ENCODE results near the gene SLC11A2. TPM values are rescaled to one million over a fixed set of nuclear protein-coding genes. Genes with fewer than 3 reads are reported as not detected.

Gene SLC11A2
- total RNA-seq, 1 experiment from 2014 or later = 38.7 TPM

GRCh38 chr12:51028813-51029150 lies 2.6 kb upstream of the SLC11A2 start:
- POLR2A ChIA-PET = interaction anchor here (0.6 to 1.5 kb wide), 4 partner anchors 203 to 265 kb away, joined by 3 to 6 read pairs (median 3); partner anchors contain the start of genes ATF1 and DAZAP2
- Histone ChIP-seq H3K27me3 (ENCODE audit: insufficient read depth, low read length) (no peaks in the 10 kb centered on the region), H2AFZ (ENCODE audit: low read depth, low read length, poor library complexity, severe bottlenecking) (peak overlapping the region; percentile 86), H3K36me3 (ENCODE audit: control insufficient read depth in 1 of 2, insufficient read depth in 2 of 2, low read length in 2 of 2) (no peaks in the 10 kb centered on the region), H3K4me3 (replicated peaks in 1 of 2; ENCODE audit: low read depth in 1 of 2, low read length in 2 of 2) (no peak overlapping the region; a peak in 1 of 4 replicates), H3K27ac (ENCODE audit: low read depth, low read length) (no peak overlapping the region), H3K9me2 (ENCODE audit: insufficient read depth) (no peaks in the 10 kb centered on the region), H3K79me2 (ENCODE audit: insufficient read depth, low read length) (peaks cover 23% of the 10 kb centered on the region), H3K9ac (ENCODE audit: low read length) (no peak overlapping the region), H3K4me2 (ENCODE audit: low read length) (peak overlapping the region; percentile 62), H4K20me1 (ENCODE audit: insufficient read depth) (no peaks in the 10 kb centered on the region), H3K4me1 (ENCODE audit: control insufficient read depth in 1 of 2, insufficient read depth in 2 of 2, low read length in 2 of 2) (peaks cover 24 to 57% of the 10 kb centered on the region in 2 experiments), H3K9me3 (ENCODE audit: control insufficient read depth in 1 of 2, insufficient read depth in 1 of 2, low read depth in 1 of 2, low read length in 2 of 2) (no peaks in the 10 kb centered on the region)
- intact Hi-C loops (cut with micrococcal nuclease) = loop anchor here (2.0 kb wide), 2 partner anchors 204 to 264 kb away; partner anchors contain the start of gene ATF1
- DNase-seq (ENCODE audit: low read depth, low spot score) (no peak), ATAC-seq (no peak)
- TF ChIP-seq CBX3 (IDR thresholded peaks at IDR 0.05; ENCODE audit: low read depth) (no peak), POLR2A (IDR thresholded peaks at IDR 0.05; ENCODE audit: borderline replicate concordance, extremely low read depth, insufficient read depth, insufficient read length) (no peak), EGR1 (IDR thresholded peaks at IDR 0.05; ENCODE audit: low read depth) (no peak), CEBPB (IDR thresholded peaks at IDR 0.05; ENCODE audit: low read depth) (no peak)
- RAD21 ChIA-PET (ENCODE audit: low non-redundant PET in 1 of 2, low total read pairs in 2 of 2, uncharacterized antibody in 2 of 2, unreplicated experiment in 2 of 2) = interaction anchor here in 1 of 2 experiments (1.5 kb wide), 1 partner anchor 203 kb away, joined by 4 read pairs; no protein-coding TSS in a partner anchor
- CTCF ChIA-PET = interaction anchor here (1.1 to 2.3 kb wide), 7 partner anchors 8 to 264 kb away, joined by 3 to 25 read pairs (median 4); no protein-coding TSS in a partner anchor
- BruUV-seq (replicated peaks) = no TSS peak

GRCh38 chr12:51028126-51028812 lies 2.1 kb upstream of the SLC11A2 start:
- Histone ChIP-seq H3K4me1 (ENCODE audit: control insufficient read depth in 1 of 2, insufficient read depth in 2 of 2, low read length in 2 of 2) (peaks cover 27 to 52% of the 10 kb centered on the region in 2 experiments), H3K27ac (ENCODE audit: low read depth, low read length) (no peak overlapping the region), H3K27me3 (ENCODE audit: insufficient read depth, low read length) (no peaks in the 10 kb centered on the region), H3K9ac (ENCODE audit: low read length) (no peak overlapping the region), H3K36me3 (ENCODE audit: control insufficient read depth in 1 of 2, insufficient read depth in 2 of 2, low read length in 2 of 2) (no peaks in the 10 kb centered on the region), H3K9me3 (ENCODE audit: control insufficient read depth in 1 of 2, insufficient read depth in 1 of 2, low read depth in 1 of 2, low read length in 2 of 2) (no peaks in the 10 kb centered on the region), H3K4me2 (ENCODE audit: low read length) (peak overlapping the region; percentile 62), H4K20me1 (ENCODE audit: insufficient read depth) (no peaks in the 10 kb centered on the region), H3K9me2 (ENCODE audit: insufficient read depth) (no peaks in the 10 kb centered on the region), H2AFZ (ENCODE audit: low read depth, low read length, poor library complexity, severe bottlenecking) (peak overlapping the region; percentile 86), H3K4me3 (replicated peaks in 1 of 2; ENCODE audit: low read depth in 1 of 2, low read length in 2 of 2) (peak overlapping the region in 1 of 2 experiments; percentile 0; a peak in 1 of 4 replicates), H3K79me2 (ENCODE audit: insufficient read depth, low read length) (peaks cover 28% of the 10 kb centered on the region)
- no peak for DNase-seq (ENCODE audit: low read depth, low spot score)
- BruUV-seq (replicated peaks) = no TSS peak
- ATAC-seq = peak; percentile 39
- ChIA-PET RAD21 (ENCODE audit: low non-redundant PET in 1 of 2, low total read pairs in 2 of 2, uncharacterized antibody in 2 of 2, unreplicated experiment in 2 of 2) (interaction anchor here (0.5 to 1.5 kb wide), 5 partner anchors 29 to 203 kb away, joined by 3 to 4 read pairs (median 3); partner anchors contain the start of gene POU6F1 (in 1 of the 2)), POLR2A (interaction anchor here (0.6 to 1.5 kb wide), 5 partner anchors 13 to 264 kb away, joined by 3 to 6 read pairs (median 3); partner anchors contain the start of genes ATF1 and DAZAP2), CTCF (interaction anchor here (1.1 to 2.3 kb wide), 7 partner anchors 8 to 263 kb away, joined by 3 to 25 read pairs (median 4); no protein-coding TSS in a partner anchor)
- intact Hi-C loops (cut with micrococcal nuclease) = loop anchor here (2.0 kb wide), 2 partner anchors 203 to 263 kb away; partner anchors contain the start of gene ATF1
- no peak for TF ChIP-seq ZFX (IDR thresholded peaks at IDR 0.05)
- TF ChIP-seq YY1 (IDR thresholded peaks at IDR 0.05; ENCODE audit: extremely low read depth, insufficient replicate concordance, low read depth, low read length) = no peak
- no peak for TF ChIP-seq REST (IDR thresholded peaks at IDR 0.05; ENCODE audit: low read depth)
- peak; percentile 53 to 72 (median 60) for TF ChIP-seq CTCF (IDR thresholded peaks at IDR 0.05 in 2 of 3, conservative IDR thresholded peaks at IDR 0.05 in 1 of 3; ENCODE audit: borderline replicate concordance in 1 of 3, insufficient read depth in 1 of 3, low read depth in 2 of 3, low read length in 2 of 3)
- no peak for TF ChIP-seq CEBPB (IDR thresholded peaks at IDR 0.05; ENCODE audit: low read depth)
- peak; percentile 85; the same call in 1 of the 2 replicates for TF ChIP-seq CBX3 (IDR thresholded peaks at IDR 0.05; ENCODE audit: low read depth)
